A673 (cell line): ENCODE data around the gene BIRC5.

Experiments used
- CTCF ChIP-seq: fragments of 300-800, 200-600 bp; sonication (generic); conservative IDR thresholded peaks from 2 replicates; pipeline ENCODE4 v1.5.1; 2017; ENCODE audit warnings: low read depth, mild to moderate bottlenecking, antibody characterized with exemption, low read length, moderate library complexity, mixed read lengths
- EZH2 ChIP-seq: fragments of 200-600 bp; sonication (generic); IDR thresholded peaks from 2 replicates; pipeline ENCODE4 v1.6.1; 2017; ENCODE audit warnings: borderline replicate concordance, low read depth, mild to moderate bottlenecking, mixed read lengths, antibody characterized with exemption, low read length; ENCODE audit not compliant: poor library complexity, severe bottlenecking

DNA sequence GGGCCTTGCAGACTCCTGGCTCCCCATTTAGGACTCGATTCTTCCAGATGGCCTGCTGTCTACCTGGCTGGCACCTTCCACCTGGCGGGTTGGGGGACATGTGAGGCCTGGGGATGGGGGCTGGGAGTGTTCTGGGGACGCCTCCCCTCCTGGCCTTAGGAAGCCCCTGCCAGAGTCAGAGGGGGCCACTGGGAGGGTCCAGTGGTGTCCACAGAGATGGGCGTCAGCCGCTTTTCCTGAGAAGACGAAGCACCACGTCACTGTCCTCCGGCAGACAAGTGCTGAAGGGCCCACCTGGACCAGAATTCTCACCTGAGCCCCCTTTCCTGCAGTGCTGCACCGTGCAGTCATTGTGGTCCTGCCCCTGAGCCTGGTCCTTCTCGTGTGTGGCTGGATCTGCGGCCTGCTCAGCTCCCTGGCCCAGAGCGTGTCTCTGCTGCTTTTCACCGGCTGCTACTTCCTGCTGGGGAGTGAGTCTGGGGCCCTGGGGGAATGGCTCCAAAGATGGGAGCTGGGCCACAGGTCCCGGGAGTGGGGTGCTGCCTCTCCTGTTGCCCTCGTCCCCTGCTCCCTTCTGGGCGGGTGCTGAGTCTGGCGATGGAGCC is 20.3 kb downstream of the BIRC5 start:
- TF ChIP-seq CTCF (no peak), EZH2 (no peak)
